Colonic mucosa (tissue), 4 donors: ENCODE data around the gene FAM53C. TPM values are rescaled to one million over a fixed set of nuclear protein-coding genes. Genes with fewer than 3 reads are reported as not detected.
"Not testable (repeated sequence)": the region's sequence is repeated elsewhere in the genome, so short reads cannot be mapped to it uniquely, and the experiment has no call there.

Experiments
- DNase-seq: peaks from one replicate; pipeline ENCODE4 v3.0.0-alpha.2; 2020
- H3K27ac ChIP-seq: fragments of 200-600 bp; one replicate; pipeline ENCODE4 v1.8.0; 2021
- H3K27me3 ChIP-seq: fragments of 200-600 bp; one replicate; pipeline ENCODE4 v1.8.0; 2021
- H3K36me3 ChIP-seq: fragments of 200-600 bp; one replicate; pipeline ENCODE4 v1.8.0; 2021
- H3K4me1 ChIP-seq: fragments of 200-600 bp; one replicate; pipeline ENCODE4 v1.8.0; 2021; ENCODE audit warnings: mild to moderate bottlenecking
- H3K4me3 ChIP-seq: fragments of 200-600 bp; one replicate; pipeline ENCODE4 v1.8.0; 2021
- H3K9ac ChIP-seq, 2 donors: one replicate each; pipeline ENCODE4 v1.7.0; 2013; ENCODE audit warnings: control low read depth in 2 of 2, low read depth in 2 of 2, low read length in 2 of 2
- H3K9me3 ChIP-seq: fragments of 200-600 bp; one replicate; pipeline ENCODE4 v1.8.0; 2021
- intact Hi-C: fragments of 100-400 bp; cut with DNase I; formaldehyde crosslinking; loops from one replicate; pipeline ENCODE4 v1.14.1; 2022
- total RNA-seq, 2 donors: library from RNA; stranded (reverse); fragmentation: NEBNext Ultra II Directional in 1 of 2; extraction: Animal tissue kit (Norgen Biotek cat#: 25700) in 1 of 2; gene quantifications; one replicate each; pipeline ENCODE4 v1.2.1, GENCODE V29; 2021
- TF ChIP-seq, protein P1 (sequence below): fragments of 200-600 bp; IDR thresholded peaks from one replicate; pipeline ENCODE4 v1.8.0; 2022; ENCODE audit warnings: antibody characterized with exemption, mild to moderate bottlenecking
- donor health status: healthy.
- donor health status: DM: no; HTN: no; CAD: no.
- donor health status: DM: no; HTN: no; CAD: no.

FAM53C gene
- total RNA-seq, 2 donors from 2014 or later, result 14.8 to 18.6 TPM

GRCh38 chr5:138316355-138316754 is 21.7 kb upstream of the FAM53C start:
- no peaks in the 10 kb centered on the region for H3K9me3 ChIP-seq
- DNase-seq, result no peak
- H3K4me3 ChIP-seq, result no peak overlapping the region
- H3K36me3 ChIP-seq, result no peaks in the 10 kb centered on the region
- H3K27ac ChIP-seq, result no peak overlapping the region
- intact Hi-C loops, result no loop called here
- H3K4me1 ChIP-seq, result no peaks in the 10 kb centered on the region
- no peak overlapping the region for H3K9ac ChIP-seq
- H3K27me3 ChIP-seq, result no peaks in the 10 kb centered on the region
- TF ChIP-seq, protein P1, sequence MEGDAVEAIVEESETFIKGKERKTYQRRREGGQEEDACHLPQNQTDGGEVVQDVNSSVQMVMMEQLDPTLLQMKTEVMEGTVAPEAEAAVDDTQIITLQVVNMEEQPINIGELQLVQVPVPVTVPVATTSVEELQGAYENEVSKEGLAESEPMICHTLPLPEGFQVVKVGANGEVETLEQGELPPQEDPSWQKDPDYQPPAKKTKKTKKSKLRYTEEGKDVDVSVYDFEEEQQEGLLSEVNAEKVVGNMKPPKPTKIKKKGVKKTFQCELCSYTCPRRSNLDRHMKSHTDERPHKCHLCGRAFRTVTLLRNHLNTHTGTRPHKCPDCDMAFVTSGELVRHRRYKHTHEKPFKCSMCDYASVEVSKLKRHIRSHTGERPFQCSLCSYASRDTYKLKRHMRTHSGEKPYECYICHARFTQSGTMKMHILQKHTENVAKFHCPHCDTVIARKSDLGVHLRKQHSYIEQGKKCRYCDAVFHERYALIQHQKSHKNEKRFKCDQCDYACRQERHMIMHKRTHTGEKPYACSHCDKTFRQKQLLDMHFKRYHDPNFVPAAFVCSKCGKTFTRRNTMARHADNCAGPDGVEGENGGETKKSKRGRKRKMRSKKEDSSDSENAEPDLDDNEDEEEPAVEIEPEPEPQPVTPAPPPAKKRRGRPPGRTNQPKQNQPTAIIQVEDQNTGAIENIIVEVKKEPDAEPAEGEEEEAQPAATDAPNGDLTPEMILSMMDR, result no peak

- H3K4me3 ChIP-seq, result not testable (repeated sequence)
Observed at GRCh38 chr5:138318211-138318610, 19.9 kb upstream of the FAM53C start.

DNA sequence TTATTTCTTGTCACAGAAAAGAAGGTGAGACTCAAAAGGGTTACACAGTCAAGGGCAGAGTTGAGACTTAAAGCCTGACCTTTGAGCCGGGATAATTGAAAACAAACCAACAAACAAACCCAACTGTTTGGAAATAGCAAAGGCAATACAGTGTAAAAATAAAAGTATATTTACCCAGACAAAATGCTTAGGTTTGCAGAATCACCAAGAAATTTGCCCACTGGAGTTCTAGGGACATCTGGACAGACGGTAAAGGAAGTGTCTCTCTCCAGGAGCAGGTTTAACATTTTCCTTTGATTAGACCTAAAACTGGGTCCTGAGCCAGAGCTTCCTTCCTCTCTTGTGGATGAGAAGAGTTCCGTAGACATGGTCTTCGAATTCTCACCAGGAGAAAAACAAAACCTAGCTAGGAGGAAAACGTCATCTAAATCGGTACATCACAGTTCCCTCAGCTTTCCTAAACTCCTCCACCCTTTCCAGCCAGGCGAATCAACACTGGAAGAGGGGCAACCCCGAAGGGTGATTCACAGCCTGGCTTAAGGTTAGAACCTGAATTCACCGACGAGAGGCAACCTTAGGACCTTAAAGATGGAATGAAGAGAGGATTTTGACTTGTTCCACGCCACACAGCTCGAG is 7.1 kb upstream of the FAM53C start:
- TF ChIP-seq, protein P1, result no peak
- no peaks in the 10 kb centered on the region for H3K4me1 ChIP-seq
- no peaks in the 10 kb centered on the region for H3K36me3 ChIP-seq
- H3K9ac ChIP-seq, result peak overlapping the region in 1 of 2 donors; percentile 68
- no peak overlapping the region for H3K27ac ChIP-seq
- DNase-seq, result no peak
- no peaks in the 10 kb centered on the region for H3K9me3 ChIP-seq
- no peaks in the 10 kb centered on the region for H3K27me3 ChIP-seq
- intact Hi-C loops, result no loop called here
- H3K4me3 ChIP-seq, result peak overlapping the region; percentile 45

More at GRCh38 chr5:138318211-138318610, 19.9 kb upstream of the FAM53C start:
- H3K36me3 ChIP-seq, intact Hi-C loops, H3K27ac ChIP-seq, H3K27me3 ChIP-seq, H3K9ac ChIP-seq, H3K9me3 ChIP-seq, H3K4me1 ChIP-seq, DNase-seq: not testable (repeated sequence)

DNA sequence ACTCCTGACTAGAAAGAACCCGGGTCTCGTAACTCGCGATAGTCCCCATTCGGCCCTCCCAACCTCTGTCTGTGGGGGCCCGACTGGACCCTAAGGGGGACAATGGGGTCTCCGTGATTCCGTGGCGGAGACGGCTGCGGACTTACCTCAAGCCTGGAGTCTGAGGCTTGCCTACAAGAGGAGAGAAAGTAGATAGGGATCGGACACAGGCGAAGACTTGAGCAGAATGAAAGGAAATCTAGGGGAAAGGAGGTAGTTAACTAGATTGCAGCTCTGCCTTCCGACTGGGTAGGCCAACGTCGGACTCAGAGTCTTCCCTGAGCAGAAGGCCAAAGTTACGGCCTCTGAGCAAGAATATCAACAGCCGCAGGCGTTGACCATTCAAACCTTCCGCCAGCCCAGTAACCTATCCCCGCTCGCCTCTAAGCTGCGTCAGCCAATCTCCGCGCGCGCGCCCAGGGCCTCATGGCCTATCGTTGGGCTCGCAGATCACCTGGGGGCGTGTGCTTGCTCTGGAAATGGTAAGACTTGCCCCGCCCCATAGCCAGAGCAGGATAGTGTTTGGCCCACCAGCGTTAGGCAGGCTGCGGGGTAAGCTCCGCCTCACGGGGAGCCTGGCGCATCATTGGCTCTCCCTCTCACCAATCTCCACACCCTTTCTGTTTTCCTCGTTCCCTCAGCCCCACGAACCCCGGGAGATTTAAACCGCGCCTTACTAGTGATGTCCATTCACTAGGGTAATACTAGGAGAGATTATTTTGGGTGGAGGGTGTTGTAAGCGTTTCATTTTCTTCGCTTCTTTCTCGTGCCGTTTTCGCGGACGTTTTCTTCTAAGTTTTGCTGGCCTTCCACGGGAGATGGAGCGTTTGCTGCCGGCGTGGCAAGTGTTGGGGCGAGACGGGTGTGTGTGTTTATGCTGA is 6.4 kb upstream of the FAM53C start, which contains the start of gene CDC25C:
CDC25C (minus strand) TSS at position 356 of the 920 bp plus-strand sequence. CDS start 624 bp downstream, outside the sequence.
- TF ChIP-seq, protein P1, result no peak
- intact Hi-C loops, result no loop called here
- Histone ChIP-seq H3K27ac (no peak within 1 kb of the TSS), H3K36me3 (no peaks in the 10 kb centered on the region), H3K4me3 (peak within 1 kb of the TSS; percentile 45), H3K9me3 (no peaks in the 10 kb centered on the region), H3K9ac (peak within 1 kb of the TSS in 1 of 2 donors; percentile 68), H3K4me1 (no peaks in the 10 kb centered on the region), H3K27me3 (no peaks in the 10 kb centered on the region)
- peak; percentile 98 for DNase-seq

DNA sequence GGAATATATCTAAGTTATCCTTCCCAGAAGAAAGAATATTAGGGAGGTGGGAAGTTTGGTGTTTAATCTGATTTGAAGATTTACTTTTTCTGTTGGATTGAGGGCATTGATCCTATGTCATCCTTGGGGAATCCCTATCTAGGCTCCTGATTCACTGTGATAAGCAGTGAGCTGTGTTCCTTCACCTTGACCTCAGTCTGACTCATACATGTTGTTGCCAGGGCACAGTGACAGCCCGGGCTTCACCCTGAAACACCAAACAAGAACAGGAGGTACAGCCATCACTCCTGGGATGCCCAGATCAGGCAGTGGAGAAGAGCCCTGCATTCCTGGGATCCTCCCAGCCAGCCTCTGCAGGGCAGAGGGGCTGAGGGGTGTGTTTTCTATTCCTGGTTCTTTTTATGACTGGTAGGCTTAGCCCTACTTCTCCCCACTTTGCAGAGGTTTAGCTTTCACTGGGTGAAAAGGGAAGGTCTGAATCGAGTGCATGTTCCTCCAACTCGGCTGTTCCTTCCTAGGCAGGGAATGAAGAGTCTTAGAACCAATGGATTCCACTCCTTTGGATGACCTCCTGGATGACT is 3.1 kb upstream of the FAM53C start:
- TF ChIP-seq, protein P1, result no peak
- Histone ChIP-seq H3K27me3 (no peaks in the 10 kb centered on the region), H3K9ac (no peak overlapping the region), H3K27ac (no peak overlapping the region), H3K4me3 (no peak overlapping the region), H3K4me1 (peaks cover 3% of the 10 kb centered on the region), H3K36me3 (no peaks in the 10 kb centered on the region), H3K9me3 (no peaks in the 10 kb centered on the region)
- no peak for DNase-seq
- intact Hi-C loops, result no loop called here
